ENCODE measurements around the gene IGLL1.

DNA sequence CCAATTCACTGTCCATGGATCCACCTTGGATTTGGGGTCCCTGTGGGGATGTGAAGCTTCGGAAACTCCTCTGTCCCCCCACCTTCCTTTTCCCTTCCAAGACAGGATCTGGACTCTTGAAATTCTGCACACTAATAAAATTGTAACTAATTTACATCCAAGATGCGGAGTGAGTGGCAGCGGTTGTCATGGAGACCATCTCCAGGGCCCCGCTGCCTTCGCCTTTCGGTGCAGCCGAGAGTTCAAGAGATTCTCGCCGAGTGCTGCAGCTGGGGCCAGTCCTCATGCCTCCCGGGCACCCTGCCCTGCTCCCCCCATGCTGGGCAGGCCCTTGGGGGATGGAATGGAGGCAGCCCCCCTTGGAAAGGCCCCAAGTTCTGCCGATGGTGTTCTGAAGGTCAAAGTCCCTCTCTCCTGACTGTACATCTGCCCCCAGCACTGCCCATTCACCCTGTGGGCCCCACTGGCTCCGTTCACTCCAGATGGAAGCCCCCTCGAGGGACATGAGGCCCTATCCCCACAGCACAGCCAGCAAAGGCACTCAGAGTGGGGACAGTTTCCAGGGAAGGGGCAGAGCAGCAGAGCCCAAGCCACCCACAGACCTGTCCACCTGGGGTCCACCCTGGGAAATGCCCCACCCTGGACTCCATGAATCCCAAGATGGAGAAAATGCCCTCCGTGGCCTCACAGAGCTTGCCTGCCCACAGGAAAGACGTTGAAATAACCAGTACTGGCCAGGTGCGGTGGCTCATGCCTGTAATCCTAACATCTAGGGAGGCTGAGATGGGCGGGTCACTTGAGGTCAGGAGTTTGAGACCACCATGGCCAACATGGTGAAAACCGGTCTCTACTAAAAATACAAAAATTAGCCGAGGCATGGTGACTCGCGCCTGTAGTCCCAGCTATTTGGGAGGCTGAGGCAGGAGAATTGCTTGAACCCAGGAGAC is 25.9 kb downstream of the IGLL1 start:
- TF ChIP-seq, protein P1, sequence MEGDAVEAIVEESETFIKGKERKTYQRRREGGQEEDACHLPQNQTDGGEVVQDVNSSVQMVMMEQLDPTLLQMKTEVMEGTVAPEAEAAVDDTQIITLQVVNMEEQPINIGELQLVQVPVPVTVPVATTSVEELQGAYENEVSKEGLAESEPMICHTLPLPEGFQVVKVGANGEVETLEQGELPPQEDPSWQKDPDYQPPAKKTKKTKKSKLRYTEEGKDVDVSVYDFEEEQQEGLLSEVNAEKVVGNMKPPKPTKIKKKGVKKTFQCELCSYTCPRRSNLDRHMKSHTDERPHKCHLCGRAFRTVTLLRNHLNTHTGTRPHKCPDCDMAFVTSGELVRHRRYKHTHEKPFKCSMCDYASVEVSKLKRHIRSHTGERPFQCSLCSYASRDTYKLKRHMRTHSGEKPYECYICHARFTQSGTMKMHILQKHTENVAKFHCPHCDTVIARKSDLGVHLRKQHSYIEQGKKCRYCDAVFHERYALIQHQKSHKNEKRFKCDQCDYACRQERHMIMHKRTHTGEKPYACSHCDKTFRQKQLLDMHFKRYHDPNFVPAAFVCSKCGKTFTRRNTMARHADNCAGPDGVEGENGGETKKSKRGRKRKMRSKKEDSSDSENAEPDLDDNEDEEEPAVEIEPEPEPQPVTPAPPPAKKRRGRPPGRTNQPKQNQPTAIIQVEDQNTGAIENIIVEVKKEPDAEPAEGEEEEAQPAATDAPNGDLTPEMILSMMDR (conservative IDR thresholded peaks at IDR 0.05; ENCODE audit: low read depth in 2 of 2), result no peak
- no peak for TF ChIP-seq EZH2 (IDR thresholded peaks at IDR 0.05; ENCODE audit: low read depth, unreplicated experiment)
- no peak for TF ChIP-seq POLR2AphosphoS5 (IDR thresholded peaks at IDR 0.05; ENCODE audit: low read depth)
- no peak for TF ChIP-seq EZH2phosphoT487 (IDR thresholded peaks at IDR 0.05; ENCODE audit: unreplicated experiment)

Measured in GM23338 (cell line).